NCI-H446 treated with DMSO at 0.1 percent for 48 hours (cell line): Measurements from ENCODE around the gene ADPRHL1.

Source experiments
- DNase-seq: peaks from one replicate; lab custom pipeline; 2025; lab: John Stamatoyannopoulos, UW

The ADPRHL1 gene

GRCh38 chr13:113432506-113433270, 20.6 kb downstream of the ADPRHL1 start:
- DNase-seq, result no peak

DNA sequence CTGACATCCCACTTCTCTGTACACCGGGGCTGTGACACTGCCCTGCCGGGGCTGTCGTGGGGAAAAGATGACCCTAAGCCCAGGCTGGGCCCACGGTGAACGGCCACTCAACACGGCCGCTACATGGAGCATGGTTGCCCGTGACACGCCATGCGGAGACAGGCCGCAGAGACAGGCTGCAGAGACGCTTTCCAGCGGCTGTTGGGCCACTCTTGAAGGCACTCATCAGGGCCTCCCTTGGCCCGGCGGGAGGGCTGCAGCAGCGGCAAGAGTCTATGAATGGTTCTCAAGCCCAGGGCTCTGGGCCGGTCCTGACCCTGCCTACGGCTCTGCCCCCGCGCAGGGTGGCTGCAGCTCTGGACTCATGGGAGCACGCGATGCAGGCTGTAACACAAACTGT, 22.1 kb downstream of the ADPRHL1 start:
- no peak for DNase-seq

DNA sequence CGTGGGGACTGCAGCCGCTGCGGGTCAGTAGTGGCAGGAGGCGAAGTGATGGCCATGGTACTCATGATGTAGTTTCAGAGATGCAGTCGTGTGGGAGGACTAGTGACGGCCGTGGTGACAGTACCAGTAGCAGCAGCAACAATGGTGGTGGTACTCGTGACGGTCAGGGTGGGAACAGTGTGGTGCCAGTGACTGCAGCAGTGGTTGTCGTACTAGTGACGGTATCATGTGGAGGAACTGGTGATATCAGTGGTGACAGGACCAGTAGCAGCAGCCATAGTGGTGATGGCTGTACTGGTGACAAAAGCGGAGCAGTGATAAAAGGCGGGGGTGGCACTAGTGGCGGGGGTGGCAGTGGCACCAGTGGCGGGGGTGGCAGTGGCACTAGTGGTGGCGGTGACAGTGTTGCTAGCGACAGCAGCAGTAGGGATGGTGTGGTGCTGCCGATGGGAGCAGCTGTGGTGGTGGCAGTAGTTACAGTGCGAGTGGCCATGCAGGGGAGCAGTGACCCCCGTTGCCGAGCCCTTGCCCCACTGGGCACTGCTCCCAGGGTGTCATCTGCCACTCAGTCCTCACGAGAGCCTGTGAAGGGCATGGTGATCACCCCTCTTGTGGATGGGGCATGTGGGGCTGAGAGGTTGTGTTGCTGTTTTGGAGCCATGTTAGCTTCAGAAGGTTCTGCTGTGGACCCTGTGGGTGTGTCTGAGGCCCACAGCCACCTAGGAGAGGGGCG, 22.7 kb downstream of the ADPRHL1 start:
- DNase-seq, result no peak

DNA sequence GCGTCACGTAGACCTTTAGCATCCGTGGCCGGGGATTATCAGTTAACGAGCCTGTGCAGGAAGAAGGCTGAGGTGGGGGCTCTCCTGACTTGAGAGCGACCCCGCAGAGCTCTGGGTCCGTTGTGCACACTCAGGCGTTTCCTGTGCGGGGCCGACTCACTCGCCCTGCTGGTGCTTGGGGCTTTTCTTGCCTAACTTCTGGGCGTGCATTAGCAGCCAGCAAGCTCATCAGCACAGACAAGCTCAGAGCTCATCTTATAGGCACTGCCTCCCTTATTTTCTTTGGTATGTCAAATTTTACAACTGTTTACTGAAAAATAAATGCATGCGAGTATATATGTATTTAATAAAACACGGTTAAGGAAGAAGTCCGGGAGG, 23.7 kb downstream of the ADPRHL1 start:
- DNase-seq, result no peak

DNA sequence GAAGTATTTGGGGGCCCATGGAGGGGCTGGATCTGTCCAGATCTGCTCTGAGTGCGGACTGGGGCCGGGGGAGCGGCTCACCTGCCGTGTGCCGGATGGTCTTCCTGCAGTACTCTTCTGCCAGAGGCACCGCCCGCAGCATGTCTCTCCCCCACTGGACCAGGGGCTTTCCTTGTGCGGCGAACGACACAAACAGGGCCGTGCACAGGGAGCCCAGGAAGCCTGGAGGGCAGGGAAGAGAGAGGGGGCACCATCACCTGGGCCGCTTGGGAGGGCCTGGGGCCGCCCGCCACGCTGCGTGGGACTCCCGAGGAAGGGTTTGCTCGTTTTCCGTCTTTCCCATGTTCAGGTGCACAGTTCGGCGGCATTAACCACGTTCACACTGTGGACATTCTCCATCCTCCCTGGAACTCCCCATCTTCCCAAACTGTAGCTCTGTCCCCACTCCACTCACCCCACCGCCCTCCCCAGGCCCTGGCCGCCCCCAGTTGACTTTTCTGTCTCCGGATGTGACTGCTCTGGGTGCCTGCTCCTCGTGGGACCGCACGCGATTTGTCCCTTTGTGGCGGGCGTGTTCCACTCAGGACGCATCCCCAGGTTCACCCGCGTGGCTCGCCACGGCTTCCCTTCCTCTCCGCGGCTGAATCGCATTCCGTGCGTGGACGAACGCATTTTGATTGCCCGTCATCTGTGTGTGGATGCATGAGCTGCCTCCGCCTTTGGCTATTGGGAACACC, 24.2 kb downstream of the ADPRHL1 start:
- DNase-seq, result no peak

DNA sequence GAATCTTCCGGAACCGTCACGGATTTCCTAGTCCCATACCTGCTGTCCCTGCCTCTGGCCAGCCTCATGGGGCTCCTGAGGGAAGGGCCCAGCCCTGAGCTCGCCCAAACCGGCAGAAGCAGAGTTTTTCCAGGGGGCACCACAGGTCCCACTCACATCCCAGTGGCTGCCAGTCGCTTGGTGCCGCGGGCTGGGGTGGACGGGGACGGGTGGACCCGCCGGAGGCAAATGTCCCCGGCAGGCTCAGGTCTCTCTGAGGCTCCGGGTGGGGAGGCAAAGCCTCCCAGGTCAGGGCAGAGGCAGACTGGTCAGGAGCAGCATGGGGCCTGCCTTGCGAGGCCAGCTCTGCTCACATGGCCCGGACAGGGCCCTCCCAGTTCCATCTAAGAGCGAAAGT, 24.8 kb downstream of the ADPRHL1 start:
- no peak for DNase-seq

GRCh38 chr13:113427562-113428468, 25.5 kb downstream of the ADPRHL1 start:
- DNase-seq, result no peak

GRCh38 chr13:113426591-113426986, 26.7 kb downstream of the ADPRHL1 start:
- DNase-seq, result no peak

GRCh38 chr13:113425941-113426590, 27.2 kb downstream of the ADPRHL1 start:
- no peak for DNase-seq

DNA sequence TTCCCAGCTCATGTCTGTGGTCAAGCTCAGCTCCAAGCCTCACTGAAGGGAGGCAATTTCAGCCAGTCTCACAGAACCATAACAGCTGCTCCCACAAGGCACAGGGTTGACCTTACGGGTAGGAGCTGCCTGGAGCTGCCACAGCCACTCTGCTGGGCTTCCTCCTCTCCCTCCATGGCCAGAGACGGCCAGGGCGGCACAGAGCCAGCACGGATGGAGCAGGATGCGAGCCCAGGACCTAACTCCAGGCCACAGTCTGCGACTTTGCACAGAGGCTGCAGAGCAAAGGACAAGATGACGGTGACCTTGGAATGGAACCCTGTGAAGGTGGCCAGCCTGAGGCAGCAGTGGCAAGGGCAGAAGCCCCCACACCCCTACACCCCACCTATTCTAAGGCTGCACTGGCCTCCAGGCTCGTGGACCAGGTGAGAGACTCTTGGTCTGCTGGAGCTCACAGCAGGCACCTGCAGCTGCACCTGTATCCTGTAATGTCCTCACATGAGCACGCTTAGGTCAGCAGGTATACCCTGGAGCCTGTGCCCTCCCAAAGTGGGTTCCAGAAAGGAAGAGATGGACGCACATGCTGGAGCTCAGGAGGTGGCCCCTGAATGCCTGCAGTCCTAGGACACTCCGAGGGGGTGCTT, 29.6 kb downstream of the ADPRHL1 start:
- no peak for DNase-seq

- no peak for DNase-seq
Observed at GRCh38 chr13:113422807-113423519, 30.3 kb downstream of the ADPRHL1 start.

DNA sequence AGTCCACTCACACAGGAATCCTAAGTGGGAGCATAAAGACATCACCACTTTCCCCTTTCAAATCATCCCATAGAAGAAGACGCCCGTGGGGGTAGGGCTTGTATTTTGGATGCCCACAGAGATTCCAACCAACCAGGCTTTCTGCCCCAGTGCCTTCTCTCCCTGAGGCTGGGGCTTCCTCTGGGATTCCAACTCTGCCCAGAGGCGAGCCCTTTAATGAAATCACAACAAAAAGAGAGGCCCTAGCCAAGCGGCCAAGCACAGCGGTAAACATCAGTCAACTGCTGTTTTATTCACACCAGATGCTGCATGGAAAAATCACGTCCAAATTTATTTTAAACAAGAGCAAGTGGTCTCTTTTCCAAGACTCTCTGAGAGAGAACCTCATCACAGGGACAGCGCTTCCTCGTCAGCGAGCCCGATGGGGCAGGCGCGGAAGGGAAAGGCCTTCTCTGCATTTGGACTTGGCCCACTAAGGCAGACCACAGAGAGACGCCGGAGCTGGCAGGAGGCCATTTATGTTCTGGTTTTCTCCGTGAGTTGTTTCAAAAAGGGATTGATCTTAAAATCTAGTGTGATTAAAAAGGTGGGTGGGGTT, 31.5 kb downstream of the ADPRHL1 start:
- DNase-seq, result no peak

GRCh38 chr13:113420833-113421600, 32.3 kb downstream of the ADPRHL1 start:
- DNase-seq, result no peak

DNA sequence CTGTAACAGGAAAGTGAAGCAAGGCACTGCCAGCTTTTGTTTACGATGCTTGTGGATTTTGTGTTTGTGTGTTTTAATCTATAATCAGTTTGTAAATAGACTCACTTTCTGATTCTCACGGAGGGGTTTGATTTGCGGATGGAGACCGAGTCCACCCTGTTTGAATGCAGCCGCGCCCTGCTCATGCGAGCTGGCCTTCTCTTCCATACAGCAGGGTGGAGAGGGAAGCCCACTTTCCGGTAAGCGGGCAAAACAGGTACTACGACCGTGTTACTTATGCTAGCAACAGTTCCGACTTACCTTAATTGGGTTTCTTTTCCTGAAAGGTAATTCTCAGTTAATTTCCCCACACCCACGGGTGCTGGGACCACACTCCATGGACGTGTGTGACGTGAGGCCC, 33.1 kb downstream of the ADPRHL1 start:
- DNase-seq, result no peak

GRCh38 chr13:113419531-113420193, 33.6 kb downstream of the ADPRHL1 start:
- no peak for DNase-seq

- DNase-seq, result no peak
Observed at GRCh38 chr13:113418722-113419049, 34.6 kb downstream of the ADPRHL1 start.

- no peak for DNase-seq
Observed at GRCh38 chr13:113417836-113418721, 35.2 kb downstream of the ADPRHL1 start.
